Esophagus muscularis mucosa (tissue), 4 donors: ENCODE measurements around the gene DCAF4L1. TPM values are rescaled to one million over a fixed set of nuclear protein-coding genes. Genes with fewer than 3 reads are reported as not detected.

ENCODE experiments used
- DNase-seq: peaks from one replicate; pipeline ENCODE4 v3.0.0-alpha.2; 2017; ENCODE audit errors: extremely low spot score
- H3K27ac ChIP-seq, 4 donors: fragments of 200-600 bp; sonication (generic); replicated peaks in 1 of 4; 1 replicate in 3 of 4; 2 replicates in 1 of 4; pipeline ENCODE4 v1.5.1; 2016 to 2019; ENCODE audit warnings: mild to moderate bottlenecking in 1 of 4
- H3K27me3 ChIP-seq, 4 donors: fragments of 200-600 bp; sonication (generic); one replicate each; pipeline versions ENCODE4 v1.5.1 to v1.6.0; 2016 to 2019
- H3K36me3 ChIP-seq, 4 donors: fragments of 200-600 bp; sonication (generic); one replicate each; pipeline ENCODE4 v1.5.1; 2016 to 2019
- H3K4me1 ChIP-seq, 4 donors: fragments of 200-600 bp; sonication (generic); one replicate each; pipeline ENCODE4 v1.5.1; 2016 to 2019
- H3K4me3 ChIP-seq, 4 donors: fragments of 200-600 bp; sonication (generic); 1 replicate in 2 of 4; 2 replicates in 2 of 4; pipeline ENCODE4 v1.5.1; 2016 to 2019; ENCODE audit warnings: mild to moderate bottlenecking in 4 of 4, moderate library complexity in 1 of 4
- H3K9me3 ChIP-seq, 4 donors: fragments of 200-600 bp; sonication (generic); 1 replicate in 3 of 4; 2 replicates in 1 of 4; pipeline ENCODE4 v1.5.1; 2016 to 2019
- EP300 ChIP-seq: sonication (generic); formaldehyde crosslinking; IDR thresholded peaks from one replicate; pipeline ENCODE4 v1.6.1; 2017; ENCODE audit warnings: antibody characterized with exemption
- POLR2A ChIP-seq: fragments of 450-650 bp; IDR thresholded peaks from one replicate; pipeline ENCODE4 v1.6.1; 2017; ENCODE audit warnings: antibody characterized with exemption, moderate library complexity, mild to moderate bottlenecking, low read depth
- POLR2AphosphoS5 ChIP-seq, 2 donors: sonication (generic); formaldehyde crosslinking; IDR thresholded peaks; one replicate each; pipeline ENCODE4 v1.6.1; 2017; ENCODE audit warnings: antibody characterized with exemption in 2 of 2
- WGBS: methylation state at CpG from one replicate; pipeline ENCODE4 v1.1.5; 2018; 5-methylcytosine and 5-hydroxymethylcytosine counted together
- intact Hi-C: fragments of 100-400 bp; cut with DNase I; formaldehyde crosslinking; loops from one replicate; pipeline ENCODE4 v1.15.1; 2023
- total RNA-seq, 4 donors: library from RNA; depleted of rRNA; stranded (reverse); fragments of >200 nt; gene quantifications; one replicate each; pipeline versions ENCODE4 v1.1.0 to v1.2.1, GENCODE V29; 2016
- TF ChIP-seq, protein P1 (sequence below), 3 experiments: fragments of 200-600 bp in 2 of 3; fragments of 450-650 bp in 1 of 3; sonication (generic) in 2 of 3; IDR thresholded peaks; one replicate each; pipeline ENCODE4 v1.5.1; 2017 to 2019; ENCODE audit warnings: antibody characterized with exemption in 3 of 3, mild to moderate bottlenecking in 2 of 3, moderate library complexity in 1 of 3

The DCAF4L1 gene
- total RNA-seq, 4 donors from 2014 or later: under 0.01 to 0.29 (median 0.18) TPM

DNA sequence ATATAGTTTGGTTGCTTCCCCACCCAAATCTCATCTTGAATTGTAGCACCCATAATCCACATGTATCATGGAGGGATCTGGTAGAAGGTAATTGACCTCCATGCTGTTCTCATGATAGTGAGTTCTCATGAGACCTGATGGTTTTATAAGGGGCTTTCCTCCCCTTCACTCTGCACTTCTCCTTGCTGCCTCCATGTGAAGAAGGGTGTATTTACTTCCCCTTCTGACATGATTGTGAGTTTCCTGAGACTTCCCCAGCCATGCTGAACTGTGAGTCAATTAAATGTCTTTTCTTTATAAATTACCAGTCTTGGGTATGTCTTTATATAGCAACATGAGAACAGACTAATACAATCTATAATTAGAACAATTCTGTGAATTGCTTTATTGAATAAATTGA, 11.9 kb upstream of the DCAF4L1 start:
- intact Hi-C loops: no loop called here
- H3K4me1 ChIP-seq: no peaks in the 10 kb centered on the region
- H3K27me3 ChIP-seq: no peaks in the 10 kb centered on the region
- H3K36me3 ChIP-seq: no peaks in the 10 kb centered on the region
- no peak overlapping the region for H3K27ac ChIP-seq
- DNase-seq: no peak
- no peak for TF ChIP-seq POLR2A
- no peak for TF ChIP-seq POLR2AphosphoS5 (IDR thresholded peaks at IDR 0.05)
- TF ChIP-seq EP300: no peak
- TF ChIP-seq, protein P1, sequence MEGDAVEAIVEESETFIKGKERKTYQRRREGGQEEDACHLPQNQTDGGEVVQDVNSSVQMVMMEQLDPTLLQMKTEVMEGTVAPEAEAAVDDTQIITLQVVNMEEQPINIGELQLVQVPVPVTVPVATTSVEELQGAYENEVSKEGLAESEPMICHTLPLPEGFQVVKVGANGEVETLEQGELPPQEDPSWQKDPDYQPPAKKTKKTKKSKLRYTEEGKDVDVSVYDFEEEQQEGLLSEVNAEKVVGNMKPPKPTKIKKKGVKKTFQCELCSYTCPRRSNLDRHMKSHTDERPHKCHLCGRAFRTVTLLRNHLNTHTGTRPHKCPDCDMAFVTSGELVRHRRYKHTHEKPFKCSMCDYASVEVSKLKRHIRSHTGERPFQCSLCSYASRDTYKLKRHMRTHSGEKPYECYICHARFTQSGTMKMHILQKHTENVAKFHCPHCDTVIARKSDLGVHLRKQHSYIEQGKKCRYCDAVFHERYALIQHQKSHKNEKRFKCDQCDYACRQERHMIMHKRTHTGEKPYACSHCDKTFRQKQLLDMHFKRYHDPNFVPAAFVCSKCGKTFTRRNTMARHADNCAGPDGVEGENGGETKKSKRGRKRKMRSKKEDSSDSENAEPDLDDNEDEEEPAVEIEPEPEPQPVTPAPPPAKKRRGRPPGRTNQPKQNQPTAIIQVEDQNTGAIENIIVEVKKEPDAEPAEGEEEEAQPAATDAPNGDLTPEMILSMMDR (IDR thresholded peaks at IDR 0.05): no peak
- H3K9me3 ChIP-seq: peaks cover 0 to 7% (median 2%) of the 10 kb centered on the region in 4 donors
- no peak overlapping the region for H3K4me3 ChIP-seq

DNA sequence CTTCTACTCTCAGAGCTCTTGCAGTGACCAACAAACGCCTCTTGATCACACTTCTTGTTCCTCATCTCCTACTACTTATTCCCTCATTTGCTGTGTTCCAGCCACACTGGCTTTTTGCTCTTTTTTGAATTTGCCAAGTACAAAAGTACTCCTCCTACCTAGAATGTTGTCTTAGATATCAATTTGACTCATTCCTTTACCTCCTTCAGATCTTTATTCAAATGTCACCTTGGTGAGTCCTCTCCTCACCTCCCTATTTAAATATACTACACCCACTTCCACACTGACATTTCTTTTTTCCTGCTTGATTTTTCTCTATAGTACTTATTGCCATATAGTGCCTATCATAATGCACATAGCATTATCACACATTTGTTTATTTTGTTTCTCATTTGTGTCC, 6.2 kb upstream of the DCAF4L1 start:
- Histone ChIP-seq H3K4me3 (no peak overlapping the region), H3K9me3 (no peaks in the 10 kb centered on the region), H3K27me3 (no peaks in the 10 kb centered on the region), H3K36me3 (no peaks in the 10 kb centered on the region), H3K4me1 (no peaks in the 10 kb centered on the region), H3K27ac (no peak overlapping the region)
- intact Hi-C loops: no loop called here
- 79% methylated on average over 1 of the region's 1 CpG for WGBS
- TF ChIP-seq EP300 (no peak), POLR2A (no peak), POLR2AphosphoS5 (IDR thresholded peaks at IDR 0.05) (no peak)
- TF ChIP-seq, protein P1 (IDR thresholded peaks at IDR 0.05): no peak
- DNase-seq: no peak

DNA sequence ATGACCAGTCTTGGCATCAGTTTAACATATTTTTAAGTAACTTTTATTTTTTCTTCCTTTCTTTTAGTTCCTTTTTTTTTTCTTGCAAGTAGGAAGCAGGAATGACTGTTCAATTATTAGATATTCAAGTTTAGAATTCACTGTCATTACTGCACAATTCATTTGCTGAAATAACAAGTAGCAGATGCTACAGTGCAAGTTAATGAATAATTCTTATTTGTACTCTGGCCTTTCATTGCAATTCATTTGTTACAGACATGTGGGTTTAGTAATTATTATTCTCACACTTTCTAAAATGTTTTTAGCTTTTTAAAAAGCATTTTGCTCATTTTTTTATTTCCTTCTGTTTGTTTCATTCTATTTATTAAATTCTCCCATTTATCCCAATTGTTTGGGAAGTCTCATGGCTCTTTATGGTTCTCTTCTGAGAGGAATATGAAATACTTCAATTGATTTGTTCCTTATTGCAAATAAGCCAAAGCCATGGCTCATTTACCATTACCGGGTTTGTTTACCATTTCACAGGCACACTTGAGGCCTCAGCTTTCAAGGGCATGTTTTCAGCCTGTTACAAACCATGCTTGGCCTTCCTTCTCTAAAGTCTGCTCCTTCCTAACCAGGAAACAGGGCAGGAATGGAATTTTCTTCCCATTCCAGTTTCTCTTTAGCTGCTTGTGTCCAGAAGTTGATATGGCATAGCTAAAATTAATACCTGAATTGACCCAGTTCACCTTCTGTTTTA, 4.6 kb upstream of the DCAF4L1 start:
- Histone ChIP-seq H3K36me3 (no peaks in the 10 kb centered on the region), H3K4me1 (no peaks in the 10 kb centered on the region), H3K4me3 (no peak overlapping the region), H3K27me3 (no peaks in the 10 kb centered on the region), H3K9me3 (no peaks in the 10 kb centered on the region), H3K27ac (no peak overlapping the region)
- intact Hi-C loops: no loop called here
- WGBS: 72% methylated on average over 1 of the region's 1 CpG
- TF ChIP-seq POLR2AphosphoS5 (IDR thresholded peaks at IDR 0.05) (no peak), EP300 (no peak), POLR2A (no peak)
- TF ChIP-seq, protein P1 (IDR thresholded peaks at IDR 0.05): no peak
- no peak for DNase-seq

DNA sequence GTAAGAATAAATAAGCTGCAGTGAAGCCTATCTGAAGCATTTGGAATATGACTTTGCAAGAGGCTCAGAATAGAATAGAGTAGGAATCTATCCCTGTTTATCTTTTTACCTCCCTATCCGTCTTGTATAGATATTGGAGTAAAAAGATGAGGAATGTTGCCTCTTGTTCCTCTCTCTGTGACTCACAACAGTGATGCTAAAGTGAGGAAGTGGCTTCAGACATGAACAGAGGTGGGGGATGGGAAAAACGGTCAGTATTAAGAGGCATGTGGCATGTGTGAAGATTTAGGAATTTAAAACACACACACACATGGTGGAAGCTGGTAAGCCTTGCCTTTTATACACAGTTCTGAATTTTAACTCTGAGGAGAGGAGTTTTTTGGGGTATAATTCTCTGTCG, 3.8 kb upstream of the DCAF4L1 start:
- Histone ChIP-seq H3K9me3 (no peaks in the 10 kb centered on the region), H3K27ac (no peak overlapping the region), H3K36me3 (no peaks in the 10 kb centered on the region), H3K4me1 (no peaks in the 10 kb centered on the region), H3K27me3 (no peaks in the 10 kb centered on the region), H3K4me3 (no peak overlapping the region)
- intact Hi-C loops: no loop called here
- 48% methylated on average over 3 of the region's 3 CpGs for WGBS
- no peak for DNase-seq
- TF ChIP-seq POLR2A: no peak
- no peak for TF ChIP-seq POLR2AphosphoS5 (IDR thresholded peaks at IDR 0.05)
- no peak for TF ChIP-seq EP300

DNA sequence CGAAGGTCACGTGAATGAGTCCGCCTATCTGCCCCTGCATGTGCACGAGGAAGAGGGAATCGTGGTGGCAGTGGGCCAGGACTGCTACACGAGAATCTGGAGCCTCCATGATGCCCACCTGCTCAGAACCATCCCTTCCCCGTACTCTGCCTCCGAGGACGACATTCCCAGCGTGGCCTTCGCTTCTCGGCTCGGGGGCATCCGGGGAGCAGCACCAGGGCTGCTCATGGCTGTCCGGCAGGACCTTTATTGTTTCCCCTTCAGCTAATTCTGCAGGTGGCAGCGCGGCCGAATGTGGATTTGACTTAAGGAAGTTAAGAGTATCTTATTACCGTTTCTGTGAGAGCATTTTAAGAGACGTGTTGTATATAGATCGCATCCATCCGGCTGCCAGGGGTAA, 1.2 kb downstream of the DCAF4L1 start:
- 92% methylated on average over 13 of the region's 22 CpGs for WGBS
- DNase-seq: no peak
- TF ChIP-seq POLR2A: no peak
- TF ChIP-seq, protein P1 (IDR thresholded peaks at IDR 0.05): no peak
- no peak for TF ChIP-seq EP300
- TF ChIP-seq POLR2AphosphoS5 (IDR thresholded peaks at IDR 0.05): no peak
- H3K4me3 ChIP-seq: no peak overlapping the region
- intact Hi-C loops: no loop called here
- no peak overlapping the region for H3K27ac ChIP-seq
- no peaks in the 10 kb centered on the region for H3K4me1 ChIP-seq
- H3K27me3 ChIP-seq: no peaks in the 10 kb centered on the region
- no peaks in the 10 kb centered on the region for H3K36me3 ChIP-seq
- no peaks in the 10 kb centered on the region for H3K9me3 ChIP-seq
